ENCODE measurements around the gene TIMM44.
"Not testable (repeated sequence)": the region's sequence is repeated elsewhere in the genome, so short reads cannot be mapped to it uniquely, and the experiment has no call there.

Gene TIMM44

DNA sequence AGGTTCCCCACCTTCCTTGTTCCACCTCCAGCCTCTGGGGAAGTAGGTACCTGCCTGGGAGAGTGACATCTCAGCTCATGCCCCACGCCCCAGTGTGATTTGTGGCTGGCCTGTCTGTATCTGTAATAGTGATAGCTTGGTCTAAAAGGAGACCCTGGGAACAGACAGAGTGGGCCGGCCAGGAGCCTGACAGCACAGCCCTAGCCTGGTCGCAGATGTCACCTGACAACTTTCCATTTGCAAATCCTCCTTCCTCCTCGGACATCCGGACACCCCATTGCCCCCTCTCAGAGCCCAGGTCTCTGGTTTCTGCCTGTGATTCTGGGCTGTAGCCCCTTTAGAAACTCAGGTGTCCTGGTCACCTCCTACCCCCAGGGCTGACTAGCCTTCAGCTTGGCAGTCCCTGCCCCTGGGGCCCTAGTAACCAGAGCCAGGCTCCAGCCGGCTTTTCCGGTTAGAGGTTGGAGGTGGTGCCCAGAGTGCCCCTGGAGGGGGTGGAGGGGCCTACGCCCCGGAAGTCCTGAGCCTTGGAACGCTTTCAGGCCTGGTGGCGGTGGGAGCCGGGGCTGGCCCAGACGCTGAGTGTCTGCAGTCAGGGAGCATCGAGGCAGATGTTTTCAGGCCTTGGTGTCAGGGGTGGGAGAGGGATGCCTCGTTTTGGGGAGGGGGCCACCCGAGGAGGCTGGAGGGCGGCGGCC is 48.7 kb downstream of the TIMM44 start:
- no peak for DNase-seq

DNA sequence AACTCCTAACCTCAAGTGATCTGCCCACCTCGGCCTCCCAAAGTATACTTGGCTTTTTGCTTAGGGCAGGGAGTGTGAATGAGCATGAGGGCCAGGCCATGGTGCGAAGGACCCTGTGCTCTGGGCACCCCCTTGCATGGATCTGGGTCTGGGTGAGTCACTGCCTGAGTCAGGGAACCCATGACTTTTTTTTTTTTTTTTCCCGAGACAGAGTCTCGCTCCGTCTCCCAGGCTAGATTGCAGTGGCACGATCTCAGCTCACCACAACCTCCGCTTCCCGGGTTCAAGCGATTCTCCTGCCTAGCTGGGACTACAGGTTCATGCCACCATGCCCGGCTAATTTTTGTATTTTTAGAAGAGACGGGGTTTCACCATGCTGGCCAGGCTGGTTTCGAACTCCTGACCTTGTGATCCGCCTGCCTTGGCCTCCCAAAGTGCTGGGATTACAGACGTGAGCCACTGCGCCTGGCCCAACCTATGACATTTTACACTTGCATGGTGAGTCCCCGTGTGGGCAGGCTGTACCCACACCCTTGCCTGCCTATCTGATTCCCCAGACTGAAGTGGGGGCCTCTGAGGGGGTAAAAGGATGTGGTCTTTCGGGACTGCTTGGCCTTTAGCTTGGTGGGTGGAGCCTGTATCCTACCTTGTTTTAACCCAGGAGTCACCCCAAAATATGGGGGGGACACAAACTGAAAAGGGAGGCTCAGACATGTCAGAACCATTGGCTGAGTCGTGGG is 49.9 kb downstream of the TIMM44 start:
- DNase-seq = not testable (repeated sequence)

DNA sequence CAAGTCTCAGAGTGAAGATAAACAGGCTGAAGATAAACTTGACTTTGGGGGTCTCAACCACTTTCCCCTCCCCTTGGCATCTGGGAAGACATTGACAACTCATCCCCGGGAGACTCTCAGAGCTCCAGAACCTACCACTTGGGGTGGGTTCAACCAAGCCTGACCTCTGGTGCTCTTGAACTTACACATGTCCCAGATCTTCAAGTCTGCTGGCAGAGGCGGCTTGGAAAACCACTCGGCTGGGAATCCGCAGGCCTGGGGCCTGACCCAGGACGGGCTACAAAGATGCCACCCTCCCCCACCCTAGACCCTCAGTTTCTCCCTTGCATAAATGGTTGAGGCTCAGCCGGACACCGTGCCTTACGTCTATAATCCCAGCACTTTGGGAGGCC is 54.6 kb downstream of the TIMM44 start:
- DNase-seq = no peak

DNA sequence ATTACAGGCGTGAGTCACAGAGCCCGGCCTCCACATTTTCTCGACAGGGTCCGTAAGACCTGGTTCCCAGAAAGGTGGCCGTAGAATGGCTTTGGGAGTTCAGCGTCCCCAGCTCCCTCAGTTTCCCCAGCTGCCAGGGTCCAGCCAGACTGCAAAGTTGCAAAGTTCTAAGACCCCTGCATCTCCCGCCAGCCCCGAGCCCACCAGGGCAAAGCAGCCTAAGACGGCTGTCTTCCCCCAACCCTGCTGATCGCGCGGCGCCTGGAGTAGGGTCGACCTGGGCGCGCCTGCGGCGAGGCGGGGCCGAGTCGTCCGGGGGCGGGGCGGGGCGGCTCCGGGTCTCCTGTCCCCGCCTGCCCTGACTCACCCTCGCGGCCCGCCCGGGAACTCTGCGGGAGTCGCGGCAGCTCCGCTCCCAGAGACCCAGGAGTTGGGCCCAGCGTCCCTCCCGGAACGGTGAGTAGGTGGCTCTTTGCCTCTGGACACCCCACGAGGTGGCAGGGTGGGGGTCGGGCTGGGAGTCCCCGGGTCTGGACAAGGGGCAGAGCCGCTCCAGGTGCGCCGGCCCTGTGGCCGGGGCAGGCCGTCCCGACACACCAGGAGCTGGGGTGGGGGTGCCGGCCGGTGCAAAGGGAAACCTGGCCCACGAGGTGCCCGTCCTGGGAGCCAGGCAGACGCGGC is 55.2 kb downstream of the TIMM44 start, which contains the start of gene LRRC8E:
Gene LRRC8E, plus strand, starts transcription at position 366 of the 681 bp plus-strand sequence. CDS start 7,094 bp downstream, outside the sequence.
- DNase-seq = no peak

DNA sequence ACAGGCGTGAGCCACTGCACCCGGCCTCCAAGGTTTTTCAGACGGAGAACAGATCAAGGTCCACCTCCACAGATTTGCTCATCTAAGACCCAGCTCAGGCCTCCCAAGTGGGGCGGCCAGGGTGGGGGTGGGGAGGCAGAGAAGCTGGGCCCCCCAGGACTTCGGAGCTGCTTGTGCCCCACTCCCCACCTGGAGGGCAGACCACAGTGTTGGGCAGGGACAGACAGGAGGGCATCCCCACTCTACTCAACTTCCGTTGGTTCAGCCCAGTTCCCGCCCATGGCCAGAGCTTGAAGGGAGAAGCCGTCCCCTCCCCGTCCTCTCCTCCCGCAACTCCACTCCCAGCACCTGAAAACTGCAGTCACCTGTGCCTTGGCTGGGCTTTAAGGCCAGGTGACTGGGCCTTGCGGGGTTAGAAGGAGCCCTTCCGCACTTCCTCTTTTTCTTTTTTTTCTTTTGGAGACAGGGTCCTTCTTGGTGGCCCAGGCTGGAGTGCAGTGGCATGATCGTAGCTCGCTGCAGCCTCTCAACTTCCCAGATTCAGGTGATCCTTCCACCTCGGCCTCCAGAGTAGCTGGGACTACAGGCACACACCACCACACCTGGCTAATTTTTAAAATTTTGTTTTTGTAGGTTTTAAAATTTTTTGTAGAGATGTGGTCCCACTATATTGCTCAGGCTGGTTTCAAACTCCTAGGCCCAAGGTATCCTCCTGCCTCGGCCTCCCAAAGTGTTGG is 55.9 kb downstream of the TIMM44 start:
- DNase-seq = no peak

DNA sequence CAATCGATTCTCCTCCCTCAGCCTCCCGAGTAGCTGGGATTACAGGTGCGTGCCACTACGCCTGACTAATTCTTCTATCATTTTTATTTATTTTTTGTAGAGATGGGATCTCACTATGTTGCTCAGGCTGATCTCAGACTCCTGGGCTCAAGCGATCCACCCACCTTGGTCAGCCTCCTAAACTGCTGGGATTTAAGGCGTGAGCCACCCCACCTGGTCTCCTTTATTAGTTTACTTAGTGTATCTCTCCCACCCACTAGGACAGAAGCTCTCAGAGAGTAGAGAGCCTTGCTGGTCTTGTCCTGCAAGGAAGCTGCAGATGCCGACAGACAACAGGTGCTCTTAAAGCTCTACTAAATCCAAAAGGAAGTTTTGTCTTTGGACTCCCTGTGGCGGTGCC is 57.6 kb downstream of the TIMM44 start:
- DNase-seq = no peak

DNA sequence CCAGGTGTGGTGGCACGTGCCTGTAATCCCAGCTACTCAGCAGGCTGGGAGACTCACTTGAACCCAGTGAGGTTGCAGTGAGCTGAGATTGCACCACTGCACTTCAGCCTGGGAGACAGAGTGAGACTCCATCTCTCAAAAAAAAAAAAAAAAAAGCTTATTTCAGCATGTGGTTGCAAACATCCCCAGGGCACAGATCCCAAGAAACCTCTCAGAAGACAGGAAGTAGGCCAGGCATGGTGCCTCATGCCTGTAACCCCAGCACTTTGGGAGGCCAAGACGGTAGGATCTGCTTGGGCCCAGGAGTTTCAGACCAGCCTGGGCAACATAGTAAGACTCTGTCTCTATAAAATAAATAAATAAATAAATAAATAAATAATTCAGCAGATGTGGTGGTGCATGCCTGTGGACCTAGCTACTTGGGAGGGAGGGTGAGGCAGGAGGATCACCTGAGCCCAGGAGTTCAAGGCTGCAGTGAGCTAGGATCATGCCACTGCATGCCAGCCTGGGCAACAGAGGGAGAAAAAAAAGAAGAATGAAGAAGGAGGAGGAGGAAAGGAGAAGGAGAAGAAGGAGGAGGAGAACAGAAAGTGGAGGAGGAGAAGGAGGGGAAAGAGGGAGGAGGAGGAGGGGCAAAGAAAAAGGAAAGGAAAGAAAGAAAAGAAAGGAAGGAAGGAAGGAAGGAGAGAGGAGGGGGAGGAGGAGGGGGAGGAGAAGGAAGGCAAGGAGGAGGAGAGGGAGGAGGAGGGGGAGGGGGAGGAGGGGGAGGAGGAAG is 59.5 kb downstream of the TIMM44 start:
- DNase-seq = no peak

DNA sequence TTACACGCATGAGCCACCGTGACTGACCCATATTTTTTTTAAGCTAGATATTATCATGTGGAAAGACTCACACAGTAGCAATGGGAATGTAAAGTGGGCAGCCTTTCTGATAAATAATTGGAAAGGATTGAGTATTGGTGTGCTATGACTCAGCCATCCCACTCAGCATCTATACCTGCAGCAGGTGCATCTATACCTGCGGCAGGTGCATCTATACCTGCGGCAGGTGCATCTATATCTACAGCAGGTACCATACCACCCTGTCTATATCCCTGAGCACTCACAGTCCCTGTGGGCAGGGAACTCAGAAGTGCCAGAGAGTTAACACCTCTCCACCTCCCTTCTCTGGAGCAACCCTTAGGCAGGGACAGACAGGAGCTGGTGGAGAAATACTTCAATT is 60.4 kb downstream of the TIMM44 start:
- no peak for DNase-seq

DNA sequence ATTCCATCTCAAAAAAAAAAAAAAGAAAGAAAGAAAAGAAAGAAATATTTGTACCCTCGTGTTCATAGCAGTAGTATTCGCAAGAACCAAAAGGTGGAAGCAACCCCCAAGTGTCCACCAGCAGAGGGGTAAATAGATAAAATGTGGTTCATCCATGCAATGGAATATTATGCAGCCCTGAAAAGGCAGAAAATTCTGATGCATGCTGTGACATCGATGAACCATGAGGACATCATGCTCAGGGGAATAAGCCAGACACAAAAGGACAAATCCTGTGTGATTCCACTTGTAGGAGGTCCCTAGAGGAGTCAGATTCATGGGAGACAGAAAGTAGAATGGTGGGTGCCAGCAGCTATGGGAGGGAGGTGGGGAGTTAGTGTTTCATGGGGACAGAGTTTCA is 61.6 kb downstream of the TIMM44 start:
- no peak for DNase-seq

DNA sequence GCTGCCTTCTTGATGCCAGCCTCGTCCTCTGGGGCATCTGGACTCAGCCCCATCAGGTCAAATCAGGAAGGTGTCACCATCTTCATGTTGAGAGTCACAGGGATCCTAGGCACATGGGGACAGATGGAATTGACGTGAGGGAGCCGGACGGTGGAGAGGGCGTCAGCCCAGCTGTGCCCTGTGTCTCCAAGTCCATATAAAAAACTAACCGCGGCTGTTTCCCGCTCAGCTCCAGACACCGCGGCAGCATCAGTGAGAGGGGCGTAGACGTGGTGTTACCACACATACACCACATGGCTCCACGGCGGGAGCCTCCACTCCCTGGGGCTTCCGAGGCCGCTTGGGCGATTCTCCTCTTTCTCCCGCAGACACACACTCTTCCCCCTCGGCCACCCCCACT is 63.6 kb downstream of the TIMM44 start:
- DNase-seq = no peak

DNA sequence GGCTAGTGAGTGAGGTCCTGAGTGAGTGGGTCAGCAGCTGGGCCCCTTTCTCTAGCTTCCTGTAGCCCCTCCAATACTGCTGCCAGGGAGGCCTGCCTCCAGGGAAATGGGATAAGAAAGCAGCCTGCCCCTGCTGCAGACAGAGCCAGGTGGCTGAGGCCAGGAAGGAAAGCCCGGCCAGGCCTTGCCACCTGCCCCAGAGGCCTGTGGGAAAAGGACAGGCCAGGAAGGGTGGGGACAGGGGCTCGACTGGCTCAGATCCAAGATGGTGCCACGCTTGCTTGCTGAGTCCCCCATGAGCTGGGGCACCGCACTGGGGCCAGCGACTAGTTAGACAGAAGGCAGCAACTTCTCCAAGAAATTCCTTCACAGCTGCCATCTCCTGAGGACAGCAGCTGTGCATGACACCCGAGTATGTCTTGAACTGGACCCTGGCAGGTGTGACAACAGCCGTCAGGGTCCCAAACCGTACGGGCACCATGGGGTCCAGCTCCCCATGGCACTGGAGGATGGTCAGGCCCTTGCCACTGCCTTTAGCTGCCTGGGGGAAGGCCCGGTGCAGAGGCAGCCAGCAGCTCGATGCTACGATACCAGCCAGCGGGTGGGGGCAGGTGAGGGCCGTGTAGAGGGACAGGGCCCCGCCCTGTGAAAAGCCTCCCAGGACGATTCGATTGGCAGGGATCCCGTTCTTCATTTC is 64.2 kb downstream of the TIMM44 start:
- DNase-seq = no peak

DNA sequence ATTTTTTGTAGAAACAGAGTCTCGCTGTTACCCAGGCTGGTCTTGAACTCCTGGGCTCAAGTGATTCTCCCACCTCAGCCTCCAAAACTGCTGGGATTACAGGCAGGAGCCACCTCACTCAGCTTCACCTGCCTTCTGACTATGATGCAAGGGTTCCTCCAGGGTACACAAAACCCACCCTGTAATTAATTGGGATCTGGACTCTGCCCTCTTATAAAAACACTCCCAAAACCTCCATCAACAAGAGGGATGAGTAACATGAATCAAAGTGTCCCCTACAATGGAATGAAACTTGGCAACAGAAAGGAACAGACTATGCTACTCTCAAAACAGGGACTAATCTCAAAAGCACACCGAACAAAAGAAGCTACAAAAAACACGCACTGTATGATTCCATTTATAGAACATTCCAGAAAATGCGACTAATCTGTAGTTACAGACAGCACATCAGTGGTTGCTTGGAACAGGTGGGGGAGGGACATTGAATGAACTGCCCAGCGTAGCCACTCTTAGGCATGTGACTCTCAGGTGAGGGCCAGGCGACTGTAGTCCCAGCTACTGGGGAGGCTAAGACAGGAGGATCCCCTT is 66.1 kb downstream of the TIMM44 start:
- no peak for DNase-seq
